B cell (primary cell): Measurements from ENCODE around the gene ARHGEF10L. TPM values are rescaled to one million over a fixed set of nuclear protein-coding genes. Genes with fewer than 3 reads are reported as not detected.

ENCODE experiments used
- ATAC-seq: fragments of 200-7000 bp; cut with Tn5 transposase; one replicate; pipeline ENCODE4 v1.10.0; 2021; ENCODE audit warnings: low read depth, mild to moderate bottlenecking, moderate number of reproducible peaks, moderate library complexity
- CTCF ChIA-PET: fragments of 350-600 bp; sonication (Branson Sonifier 250); formaldehyde crosslinking; loops from one replicate; lab custom pipeline; 2021; ENCODE audit warnings: antibody characterized with exemption, inconsistent platforms; lab: Charles Lee
- POLR2A ChIA-PET: fragments of 350-600 bp; sonication (Branson Sonifier 250); formaldehyde crosslinking; loops from one replicate; lab custom pipeline; 2021; ENCODE audit warnings: antibody characterized with exemption; lab: Charles Lee
- DNase-seq: peaks from one replicate; pipeline ENCODE4 v3.0.0; 2013
- H2AFZ ChIP-seq: 2 replicates; pipeline ENCODE4 v1.6.1; 2012; ENCODE audit warnings: mild to moderate bottlenecking, low read depth, low read length; ENCODE audit not compliant: insufficient read depth, poor library complexity, severe bottlenecking
- H3K27ac ChIP-seq, 2 donors: 1 replicate in 1 of 2; 2 replicates in 1 of 2; pipeline ENCODE4 v1.5.1; 2012 to 2013; ENCODE audit warnings: low read length in 2 of 2, mild to moderate bottlenecking in 2 of 2, moderate library complexity in 1 of 2
- H3K27me3 ChIP-seq, 4 experiments: fragments of 200-600 bp in 1 of 4; sonication (generic) in 1 of 4; replicated peaks in 1 of 4; 1 replicate in 2 of 4; 2 replicates in 2 of 4; pipeline versions ENCODE4 v1.6.1 to v1.7.0; 2013 to 2016; ENCODE audit warnings: low read length in 3 of 4, mild to moderate bottlenecking in 2 of 4, mixed read lengths in 1 of 4, moderate library complexity in 1 of 4; ENCODE audit not compliant: insufficient read depth in 4 of 4, control insufficient read depth in 3 of 4; ENCODE audit errors: control extremely low read depth in 1 of 4
- H3K36me3 ChIP-seq, 2 experiments: replicated peaks in 1 of 2; 1 replicate in 1 of 2; 2 replicates in 1 of 2; pipeline versions ENCODE4 v1.6.1 to v1.7.1; 2013; ENCODE audit warnings: low read length in 1 of 2; ENCODE audit not compliant: insufficient read depth in 2 of 2, control insufficient read depth in 1 of 2; ENCODE audit errors: control extremely low read depth in 1 of 2, extremely low read depth in 1 of 2
- H3K4me1 ChIP-seq, 2 donors: fragments of 200-600 bp in 1 of 2; sonication (generic) in 1 of 2; 1 replicate in 1 of 2; 2 replicates in 1 of 2; pipeline versions ENCODE4 v1.5.1 to v1.6.1; 2013 to 2017; ENCODE audit warnings: low read length in 2 of 2; ENCODE audit not compliant: control insufficient read depth in 2 of 2, insufficient read depth in 2 of 2
- H3K4me2 ChIP-seq: replicated peaks from 2 replicates; pipeline ENCODE3; 2012; ENCODE audit warnings: mild to moderate bottlenecking, low read depth, low read length; ENCODE audit not compliant: poor library complexity, severe bottlenecking
- H3K4me3 ChIP-seq, 5 experiments: fragments of 200-600 bp in 1 of 5; sonication (generic) in 1 of 5; 1 replicate in 3 of 5; 2 replicates in 2 of 5; pipeline versions ENCODE4 v1.5.1 to v1.7.0; 2011 to 2016; ENCODE audit warnings: low read length in 4 of 5, mild to moderate bottlenecking in 4 of 5, low read depth in 2 of 5, control low read depth in 1 of 5, moderate library complexity in 1 of 5; ENCODE audit not compliant: insufficient read depth in 1 of 5; ENCODE audit errors: control extremely low read depth in 1 of 5, extremely low read depth in 1 of 5
- H3K79me2 ChIP-seq: fragments of 200-600 bp; sonication (generic); one replicate; pipeline ENCODE4 v1.6.0; 2016; ENCODE audit warnings: low read length; ENCODE audit not compliant: control insufficient read depth, insufficient read depth
- H3K9ac ChIP-seq: fragments of 200-600 bp; sonication (generic); 2 replicates; pipeline ENCODE4 v1.6.1; 2017; ENCODE audit warnings: mild to moderate bottlenecking, low read length, moderate library complexity
- H3K9me3 ChIP-seq, 3 donors: one replicate each; pipeline versions ENCODE4 v1.6.1 to v1.7.1; 2013; ENCODE audit warnings: low read length in 2 of 3; ENCODE audit not compliant: control insufficient read depth in 2 of 3, insufficient read depth in 1 of 3; ENCODE audit errors: control extremely low read depth in 1 of 3
- H4K20me1 ChIP-seq: 2 replicates; pipeline ENCODE4 v1.6.0; 2012; ENCODE audit warnings: mild to moderate bottlenecking, low read length; ENCODE audit not compliant: insufficient read depth, control insufficient read depth, poor library complexity, severe bottlenecking
- H3K27ac Mint-ChIP-seq: one replicate; pipeline ENCODE4 v1.8.0; 2021; ENCODE audit warnings: mixed read lengths
- H3K27me3 Mint-ChIP-seq: one replicate; pipeline ENCODE4 v1.8.0; 2021; ENCODE audit warnings: mixed read lengths
- H3K4me1 Mint-ChIP-seq: one replicate; pipeline ENCODE4 v1.8.0; 2021; ENCODE audit warnings: mixed read lengths
- H3K4me3 Mint-ChIP-seq: one replicate; pipeline ENCODE4 v1.8.0; 2021; ENCODE audit warnings: mixed read lengths
- H3K9me3 Mint-ChIP-seq: one replicate; pipeline ENCODE4 v1.8.0; 2022; ENCODE audit warnings: mixed read lengths; ENCODE audit not compliant: insufficient read depth
- EZH2 ChIP-seq: IDR thresholded peaks from 2 replicates; pipeline ENCODE4 v1.6.1; 2012; ENCODE audit warnings: borderline replicate concordance, low read depth, mild to moderate bottlenecking, moderate library complexity, low read length; ENCODE audit not compliant: insufficient read depth, poor library complexity, severe bottlenecking
- WGBS: methylation state at CpG from one replicate; pipeline ENCODE4 v1.1.5; 2013; ENCODE audit warnings: missing lambda C conversion rate; ENCODE audit not compliant: insufficient coverage; 5-methylcytosine and 5-hydroxymethylcytosine counted together
- intact Hi-C: fragments of 100-400 bp; cut with micrococcal nuclease; formaldehyde crosslinking; loops from one replicate; pipeline ENCODE4 v1.10.0; 2022
- polyA plus RNA-seq: library from polyadenylated mRNA; depleted of rRNA; stranded (reverse); fragments of >200 nt; gene quantifications from 2 replicates; pipeline ENCODE4 v1.2.3, GENCODE V29; 2012
- total RNA-seq, 2 donors: library from RNA; stranded (reverse); fragments of 120-200 nt in 1 of 2; gene quantifications; 1 replicate in 1 of 2; 2 replicates in 1 of 2; pipeline versions ENCODE4 v1.2.3 to v1.2.4, GENCODE V29; 2013 to 2022
- TF ChIP-seq, protein P1 (sequence below): fragments of 200-600 bp; IDR thresholded peaks from one replicate; pipeline ENCODE4 v1.8.0; 2022; ENCODE audit warnings: antibody characterized with exemption, mild to moderate bottlenecking

The ARHGEF10L gene
- total and polyA plus RNA-seq, 2 donors (not counting 1 experiment from before 2014, with no cell fraction given) = 2.0 to 4.9 TPM

DNA sequence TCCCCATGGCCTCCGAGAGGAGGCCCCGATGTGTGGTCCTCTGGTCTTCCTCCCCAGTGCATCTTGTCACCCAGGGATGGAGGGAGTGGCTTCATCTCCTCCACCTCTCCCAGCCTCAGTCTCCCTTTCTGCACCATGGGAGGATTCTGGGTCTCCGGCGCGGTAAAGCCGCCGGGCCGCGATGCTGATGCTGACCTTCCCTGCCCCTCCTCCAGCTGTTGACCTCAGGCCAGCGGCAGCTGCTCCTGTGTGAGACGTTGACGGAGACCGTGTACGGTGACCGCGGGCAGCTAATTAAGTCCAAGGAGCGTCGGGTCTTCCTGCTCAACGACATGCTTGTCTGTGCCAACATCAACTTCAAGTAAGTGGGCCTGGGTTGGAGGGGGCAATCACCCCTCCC, 92.6 kb downstream of the ARHGEF10L start:
- Histone ChIP-seq H4K20me1 (no peaks in the 10 kb centered on the region), H3K9me3 (no peaks in the 10 kb centered on the region), H3K36me3 (no peaks in the 10 kb centered on the region), H3K4me3 (no peak overlapping the region), H3K79me2 (no peaks in the 10 kb centered on the region), H3K4me2 (no peak overlapping the region), H3K27ac (no peak overlapping the region), H3K4me1 (peaks cover 18 to 52% of the 10 kb centered on the region in 2 donors), H2AFZ (no peak overlapping the region), H3K9ac (no peak overlapping the region), H3K27me3 (no peaks in the 10 kb centered on the region)
- no peak for TF ChIP-seq EZH2
- TF ChIP-seq, protein P1, sequence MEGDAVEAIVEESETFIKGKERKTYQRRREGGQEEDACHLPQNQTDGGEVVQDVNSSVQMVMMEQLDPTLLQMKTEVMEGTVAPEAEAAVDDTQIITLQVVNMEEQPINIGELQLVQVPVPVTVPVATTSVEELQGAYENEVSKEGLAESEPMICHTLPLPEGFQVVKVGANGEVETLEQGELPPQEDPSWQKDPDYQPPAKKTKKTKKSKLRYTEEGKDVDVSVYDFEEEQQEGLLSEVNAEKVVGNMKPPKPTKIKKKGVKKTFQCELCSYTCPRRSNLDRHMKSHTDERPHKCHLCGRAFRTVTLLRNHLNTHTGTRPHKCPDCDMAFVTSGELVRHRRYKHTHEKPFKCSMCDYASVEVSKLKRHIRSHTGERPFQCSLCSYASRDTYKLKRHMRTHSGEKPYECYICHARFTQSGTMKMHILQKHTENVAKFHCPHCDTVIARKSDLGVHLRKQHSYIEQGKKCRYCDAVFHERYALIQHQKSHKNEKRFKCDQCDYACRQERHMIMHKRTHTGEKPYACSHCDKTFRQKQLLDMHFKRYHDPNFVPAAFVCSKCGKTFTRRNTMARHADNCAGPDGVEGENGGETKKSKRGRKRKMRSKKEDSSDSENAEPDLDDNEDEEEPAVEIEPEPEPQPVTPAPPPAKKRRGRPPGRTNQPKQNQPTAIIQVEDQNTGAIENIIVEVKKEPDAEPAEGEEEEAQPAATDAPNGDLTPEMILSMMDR = no peak
- Mint-ChIP-seq H3K4me3 (no peak overlapping the region), H3K27ac (no peak overlapping the region), H3K9me3 (no peaks in the 10 kb centered on the region), H3K27me3 (no peaks in the 10 kb centered on the region), H3K4me1 (peaks cover 41% of the 10 kb centered on the region)
- 94% methylated on average over 18 of the region's 19 CpGs for WGBS
- CTCF ChIA-PET = no interaction called here
- intact Hi-C loops = loop anchor here (10.0 kb wide), 1 partner anchor 197 kb away; the partner anchor contains the start of gene RCC2
- ATAC-seq (no peak), DNase-seq (no peak)
- POLR2A ChIA-PET = no interaction called here

DNA sequence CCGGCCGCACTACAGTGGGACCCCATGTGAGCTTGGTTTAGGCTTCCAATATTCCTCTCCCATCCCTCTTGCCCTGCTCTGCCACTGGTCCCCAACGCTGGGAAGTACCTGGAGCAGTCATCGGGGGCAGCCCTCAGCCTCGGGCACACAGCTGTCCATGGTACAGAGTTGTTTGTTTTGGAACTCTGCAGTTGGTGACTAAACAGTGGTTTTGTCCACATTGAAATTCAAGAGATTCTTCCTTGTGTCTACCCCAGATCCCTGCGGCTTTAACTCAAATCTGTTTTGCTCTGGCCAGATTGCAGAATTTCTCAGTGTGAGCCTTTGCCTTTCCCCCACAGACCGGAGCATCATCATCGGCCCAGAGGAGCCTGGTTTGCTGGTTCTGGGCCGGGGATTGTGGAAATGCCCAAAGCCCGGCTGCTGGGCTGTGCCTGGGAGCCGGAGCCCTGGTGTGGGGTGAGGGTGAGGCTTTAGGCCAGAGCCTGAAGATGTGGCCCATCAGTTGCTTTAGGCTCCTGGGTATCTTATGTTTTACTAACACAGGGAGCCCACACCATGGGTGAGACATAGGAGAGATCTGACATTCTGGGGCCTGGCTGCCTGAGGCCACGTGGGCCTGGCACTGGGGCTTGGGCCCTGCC, 93.2 kb downstream of the ARHGEF10L start:
- H3K9ac ChIP-seq = no peak overlapping the region
- H3K4me1 Mint-ChIP-seq = peaks cover 43% of the 10 kb centered on the region
- H4K20me1 ChIP-seq = no peaks in the 10 kb centered on the region
- no peaks in the 10 kb centered on the region for H3K79me2 ChIP-seq
- no peaks in the 10 kb centered on the region for H3K9me3 ChIP-seq
- H3K27me3 ChIP-seq = no peaks in the 10 kb centered on the region
- intact Hi-C loops = loop anchor here (10.0 kb wide), 1 partner anchor 198 kb away; the partner anchor contains the start of gene RCC2
- H3K27me3 Mint-ChIP-seq = no peaks in the 10 kb centered on the region
- DNase-seq (no peak), ATAC-seq (no peak)
- no peak overlapping the region for H3K4me3 ChIP-seq
- CTCF ChIA-PET = no interaction called here
- no peak overlapping the region for H3K4me2 ChIP-seq
- H2AFZ ChIP-seq = no peak overlapping the region
- no peaks in the 10 kb centered on the region for H3K36me3 ChIP-seq
- TF ChIP-seq, protein P1 = no peak
- TF ChIP-seq EZH2 = no peak
- WGBS = 92% methylated on average over 10 of the region's 12 CpGs
- no peak overlapping the region for H3K27ac Mint-ChIP-seq
- no peak overlapping the region for H3K27ac ChIP-seq
- H3K4me1 ChIP-seq = peaks cover 18 to 52% of the 10 kb centered on the region in 2 donors
- POLR2A ChIA-PET = no interaction called here
- H3K9me3 Mint-ChIP-seq = no peaks in the 10 kb centered on the region
- no peak overlapping the region for H3K4me3 Mint-ChIP-seq
